Choroid plexus epithelial cell (primary cell): Measurements from ENCODE around the gene FRY.

Experiments
- DNase-seq: peaks from one replicate; pipeline ENCODE4 v3.0.0-alpha.2; 2010; ENCODE audit warnings: low read depth
- H3K4me3 ChIP-seq: 2 replicates; pipeline ENCODE4 v1.5.1; 2011; ENCODE audit warnings: low read depth, mild to moderate bottlenecking, control low read depth, low read length, moderate library complexity
- TF ChIP-seq, protein P1 (sequence below): conservative IDR thresholded peaks from 2 replicates; pipeline ENCODE4 v1.5.1; 2011; ENCODE audit warnings: low read depth, mild to moderate bottlenecking, control low read depth, inconsistent platforms, low read length, moderate library complexity

The FRY gene

DNA sequence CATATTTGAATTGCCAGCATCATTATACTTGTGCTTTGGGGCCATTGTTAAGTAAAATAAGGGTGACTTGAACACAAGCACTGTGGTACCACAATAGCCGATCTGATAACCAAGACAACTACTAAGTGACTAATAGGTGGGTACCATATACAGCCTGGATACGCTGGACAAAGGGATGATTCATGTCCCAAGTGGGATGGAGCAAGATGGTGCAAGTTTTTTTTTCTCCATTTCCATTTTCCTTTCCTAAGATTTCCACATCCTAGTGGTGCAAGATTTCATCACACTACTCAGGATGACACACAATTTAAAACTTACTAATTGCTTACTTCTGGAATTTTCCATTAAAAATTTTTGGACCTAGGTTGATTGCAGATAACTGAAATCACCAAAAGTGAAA, 298.9 kb downstream of the FRY start:
- TF ChIP-seq, protein P1, sequence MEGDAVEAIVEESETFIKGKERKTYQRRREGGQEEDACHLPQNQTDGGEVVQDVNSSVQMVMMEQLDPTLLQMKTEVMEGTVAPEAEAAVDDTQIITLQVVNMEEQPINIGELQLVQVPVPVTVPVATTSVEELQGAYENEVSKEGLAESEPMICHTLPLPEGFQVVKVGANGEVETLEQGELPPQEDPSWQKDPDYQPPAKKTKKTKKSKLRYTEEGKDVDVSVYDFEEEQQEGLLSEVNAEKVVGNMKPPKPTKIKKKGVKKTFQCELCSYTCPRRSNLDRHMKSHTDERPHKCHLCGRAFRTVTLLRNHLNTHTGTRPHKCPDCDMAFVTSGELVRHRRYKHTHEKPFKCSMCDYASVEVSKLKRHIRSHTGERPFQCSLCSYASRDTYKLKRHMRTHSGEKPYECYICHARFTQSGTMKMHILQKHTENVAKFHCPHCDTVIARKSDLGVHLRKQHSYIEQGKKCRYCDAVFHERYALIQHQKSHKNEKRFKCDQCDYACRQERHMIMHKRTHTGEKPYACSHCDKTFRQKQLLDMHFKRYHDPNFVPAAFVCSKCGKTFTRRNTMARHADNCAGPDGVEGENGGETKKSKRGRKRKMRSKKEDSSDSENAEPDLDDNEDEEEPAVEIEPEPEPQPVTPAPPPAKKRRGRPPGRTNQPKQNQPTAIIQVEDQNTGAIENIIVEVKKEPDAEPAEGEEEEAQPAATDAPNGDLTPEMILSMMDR: no peak
- DNase-seq: peak; percentile 59
- no peak overlapping the region for H3K4me3 ChIP-seq

DNA sequence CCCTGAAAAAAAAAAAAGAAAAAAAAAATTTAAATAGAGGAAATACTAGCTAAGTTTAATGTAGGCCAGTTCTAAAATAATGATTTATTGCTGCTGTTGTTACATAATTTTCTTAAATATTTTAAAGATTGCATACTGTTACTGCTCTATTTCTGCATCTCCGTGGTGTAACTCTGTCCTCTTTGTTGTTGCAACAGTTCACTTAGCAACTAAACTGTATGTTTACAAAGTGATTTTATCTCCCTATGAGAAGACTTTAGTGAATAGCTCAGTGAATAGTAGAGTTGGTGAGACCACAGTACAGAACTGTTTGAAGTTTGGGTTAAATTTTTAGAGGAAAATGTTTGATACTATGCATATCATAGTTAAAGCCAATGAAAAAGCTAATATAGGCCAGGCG, 303.1 kb downstream of the FRY start:
- DNase-seq: no peak
- TF ChIP-seq, protein P1: no peak
- H3K4me3 ChIP-seq: no peak overlapping the region

DNA sequence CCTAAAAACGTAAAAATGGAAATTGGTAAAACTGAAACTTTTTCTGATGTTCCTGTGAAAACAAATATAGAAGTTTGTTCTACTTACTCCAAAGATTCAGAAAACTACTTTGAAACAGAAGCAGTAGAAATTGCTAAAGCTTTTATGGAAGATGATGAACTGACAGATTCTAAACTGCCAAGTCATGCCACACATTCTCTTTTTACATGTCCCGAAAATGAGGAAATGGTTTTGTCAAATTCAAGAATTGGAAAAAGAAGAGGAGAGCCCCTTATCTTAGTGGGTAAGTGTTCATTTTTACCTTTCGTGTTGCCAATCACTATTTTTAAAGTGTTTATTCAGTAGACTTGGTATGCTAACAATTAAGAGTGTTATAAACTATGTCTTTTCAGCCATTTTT, 309.3 kb downstream of the FRY start:
- TF ChIP-seq, protein P1: no peak
- H3K4me3 ChIP-seq: no peak overlapping the region
- DNase-seq: no peak

DNA sequence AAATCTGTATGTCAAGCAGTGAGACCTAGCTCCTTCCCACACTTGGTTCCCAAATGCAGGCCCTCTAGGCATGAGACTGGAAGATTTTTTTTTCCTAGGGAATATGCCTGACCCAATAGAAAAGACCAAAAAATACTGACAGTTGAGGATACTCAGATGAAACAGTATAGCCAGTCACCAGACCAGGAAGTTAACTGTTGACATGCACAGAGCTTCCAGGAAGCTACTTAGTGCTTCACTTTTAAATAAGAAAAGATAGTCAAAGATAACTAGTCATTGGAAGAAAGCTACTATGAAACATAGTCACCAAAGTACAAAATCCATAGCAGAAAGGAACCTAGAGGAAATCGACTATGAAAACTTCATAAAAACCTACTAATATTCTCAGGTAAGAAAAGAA, 316.1 kb downstream of the FRY start:
- no peak for DNase-seq
- TF ChIP-seq, protein P1: no peak
- no peak overlapping the region for H3K4me3 ChIP-seq
